ENCODE results near the gene TRAM2. TPM values are rescaled to one million over a fixed set of nuclear protein-coding genes. Genes with fewer than 3 reads are reported as not detected.

The TRAM2 gene
- total and polyA plus RNA-seq, 9 of the 15 experiments (the other 6 are each of a cell fraction or from before 2014, with no cell fraction given) = 2.6 to 13.3 (median 8.9) TPM

DNA sequence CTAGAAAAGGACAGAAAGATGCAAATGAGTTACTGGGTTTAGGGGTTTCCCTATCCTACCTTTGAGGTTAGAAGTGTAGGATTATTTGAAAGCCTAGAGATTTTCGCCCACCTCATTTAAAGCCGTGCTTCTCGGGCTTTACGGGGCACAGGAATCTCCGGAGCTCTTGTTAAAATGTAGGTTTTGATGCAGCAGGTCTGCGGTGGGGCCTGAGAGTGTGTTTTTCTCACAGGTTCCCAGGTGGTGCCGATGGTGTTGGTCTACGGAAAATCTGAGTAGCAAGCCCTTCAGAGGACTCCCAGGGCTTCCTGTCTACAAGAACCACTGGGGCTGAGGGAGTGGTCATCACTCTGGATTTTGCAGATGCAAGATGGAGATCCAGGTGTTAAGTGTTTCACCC, 47.5 kb downstream of the TRAM2 start:
- no peak for ATAC-seq
- Histone ChIP-seq H3K79me2 (ENCODE audit: control insufficient read depth, insufficient read depth, low read length) (no peaks in the 10 kb centered on the region), H3K27ac (ENCODE audit: extremely low read depth, low read depth, low read length) (no peak overlapping the region), H2AFZ (ENCODE audit: low read depth, low read length) (no peak overlapping the region), H3K4me1 (replicated peaks in 1 of 2; ENCODE audit: control insufficient read depth in 2 of 2, insufficient read depth in 2 of 2, low read length in 2 of 2) (no peaks in the 10 kb centered on the region), H4K20me1 (replicated peaks; ENCODE audit: control insufficient read depth, insufficient read depth, low read length) (no peaks in the 10 kb centered on the region), H3K9ac (ENCODE audit: insufficient read depth in 1 of 2, low read depth in 2 of 2, low read length in 2 of 2) (no peak overlapping the region), H3K9me1 (ENCODE audit: control insufficient read depth, insufficient read depth, low read length) (no peaks in the 10 kb centered on the region), H3K4me3 (no peak overlapping the region), H3K4me2 (ENCODE audit: insufficient read depth, low read length) (no peak overlapping the region), H3K36me3 (ENCODE audit: control insufficient read depth, insufficient read depth, low read length) (no peaks in the 10 kb centered on the region), H3K27me3 (ENCODE audit: control insufficient read depth in 2 of 2, insufficient read depth in 2 of 2, low read length in 2 of 2) (no peaks in the 10 kb centered on the region), H3K9me3 (replicated peaks; ENCODE audit: control insufficient read depth, insufficient read depth, low read depth, low read length) (no peaks in the 10 kb centered on the region)
- ChIA-PET POLR2A (interaction anchor here (1.7 kb wide), 1 partner anchor 14 kb away, joined by 4 read pairs; no protein-coding TSS in a partner anchor), CTCF (ENCODE audit: low intra/inter-chr PET ratio) (no interaction called here)
- in situ Hi-C loops (cut with MboI) (no loop called here), intact Hi-C loops (cut with micrococcal nuclease) (no loop called here)
- DNase-seq (ENCODE audit: extremely low read depth in 1 of 4, low spot score in 3 of 4) = no peak
- no peak for FAIRE-seq
- WGBS (ENCODE audit: insufficient coverage, low coverage, missing lambda C conversion rate) = 82% methylated on average over 8 of the region's 8 CpGs
- no TSS peak for BruUV-seq (replicated peaks)
- TF ChIP-seq ZBTB40 (IDR thresholded peaks at IDR 0.05) (no peak), ZBTB40 (CRISPR knock-in tag; IDR thresholded peaks at IDR 0.05) (no peak), ZNF586 (CRISPR knock-in tag; conservative IDR thresholded peaks at IDR 0.05) (no peak), KLF16 (IDR thresholded peaks at IDR 0.05) (no peak), ZNF24 (IDR thresholded peaks at IDR 0.05) (no peak), SMARCC2 (IDR thresholded peaks at IDR 0.05; ENCODE audit: low read depth) (no peak), THRAP3 (IDR thresholded peaks at IDR 0.05; ENCODE audit: borderline replicate concordance) (no peak), NCOA2 (IDR thresholded peaks at IDR 0.05; ENCODE audit: partially characterized antibody in 2 of 2) (no peak), CC2D1A (IDR thresholded peaks at IDR 0.05) (no peak)
- TF ChIP-seq, protein P1, sequence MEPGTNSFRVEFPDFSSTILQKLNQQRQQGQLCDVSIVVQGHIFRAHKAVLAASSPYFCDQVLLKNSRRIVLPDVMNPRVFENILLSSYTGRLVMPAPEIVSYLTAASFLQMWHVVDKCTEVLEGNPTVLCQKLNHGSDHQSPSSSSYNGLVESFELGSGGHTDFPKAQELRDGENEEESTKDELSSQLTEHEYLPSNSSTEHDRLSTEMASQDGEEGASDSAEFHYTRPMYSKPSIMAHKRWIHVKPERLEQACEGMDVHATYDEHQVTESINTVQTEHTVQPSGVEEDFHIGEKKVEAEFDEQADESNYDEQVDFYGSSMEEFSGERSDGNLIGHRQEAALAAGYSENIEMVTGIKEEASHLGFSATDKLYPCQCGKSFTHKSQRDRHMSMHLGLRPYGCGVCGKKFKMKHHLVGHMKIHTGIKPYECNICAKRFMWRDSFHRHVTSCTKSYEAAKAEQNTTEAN (CRISPR knock-in tag; IDR thresholded peaks at IDR 0.05) = no peak
- TF ChIP-seq, protein P2, sequence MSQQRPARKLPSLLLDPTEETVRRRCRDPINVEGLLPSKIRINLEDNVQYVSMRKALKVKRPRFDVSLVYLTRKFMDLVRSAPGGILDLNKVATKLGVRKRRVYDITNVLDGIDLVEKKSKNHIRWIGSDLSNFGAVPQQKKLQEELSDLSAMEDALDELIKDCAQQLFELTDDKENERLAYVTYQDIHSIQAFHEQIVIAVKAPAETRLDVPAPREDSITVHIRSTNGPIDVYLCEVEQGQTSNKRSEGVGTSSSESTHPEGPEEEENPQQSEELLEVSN (IDR thresholded peaks at IDR 0.05; ENCODE audit: borderline replicate concordance in 1 of 2, extremely low read depth in 1 of 2, insufficient read depth in 1 of 2, insufficient read length in 1 of 2, low read depth in 1 of 2, low read length in 1 of 2, poor library complexity in 1 of 2, severe bottlenecking in 1 of 2) = no peak
